ENCODE data around the gene C1QL1. TPM values are rescaled to one million over a fixed set of nuclear protein-coding genes. Genes with fewer than 3 reads are reported as not detected.
A peak's percentile ranks its signal among the peaks of the same experiment; 100 is the strongest.

The C1QL1 gene
- total and polyA plus RNA-seq, 9 of the 15 experiments (the other 6 are each of a cell fraction or from before 2014, with no cell fraction given): 0.07 to 0.12 (median 0.09) TPM; not detected in 6

DNA sequence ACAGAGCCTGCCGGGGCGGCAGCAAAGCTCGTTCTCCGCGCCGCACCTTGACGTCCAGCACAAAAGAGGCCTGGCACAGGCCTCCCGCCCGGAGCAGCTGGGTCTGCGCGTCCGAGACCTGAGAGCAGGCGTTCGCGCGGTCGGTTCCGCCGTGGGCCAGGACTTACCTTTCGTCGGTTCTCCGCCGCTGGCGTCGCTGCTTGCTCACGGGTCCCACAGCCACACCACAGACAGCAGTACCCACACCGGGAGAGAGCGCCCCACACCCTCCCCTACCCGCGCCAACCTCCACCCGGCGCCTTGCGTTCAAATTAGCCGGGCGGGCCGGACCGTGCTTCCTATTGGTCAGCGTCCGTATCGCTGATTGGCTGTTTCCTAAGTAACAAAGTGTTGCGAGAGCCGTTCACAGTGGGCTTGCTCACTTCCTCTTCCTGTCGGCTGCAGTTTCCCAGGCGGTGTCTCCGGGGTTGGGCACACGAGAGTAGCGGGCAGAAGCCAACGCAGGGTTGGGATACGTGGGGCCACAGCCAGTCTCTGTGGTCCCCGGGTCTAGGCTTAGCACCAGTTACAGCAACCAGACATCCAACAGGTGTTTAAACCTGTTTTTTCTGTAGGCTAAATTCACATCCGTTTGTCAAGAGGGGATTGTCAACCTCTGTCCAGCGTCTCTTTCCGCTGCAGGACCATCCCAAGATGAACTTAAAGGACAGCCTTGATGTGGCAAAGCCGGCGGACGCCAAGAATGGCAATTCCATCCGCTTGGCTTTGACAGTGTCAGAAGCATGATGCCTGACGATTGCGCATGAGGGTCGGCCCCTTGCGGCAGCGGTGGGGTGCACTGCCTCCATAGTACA, 20.4 kb downstream of the C1QL1 start, which contains the start of gene KIF18B (continued):
- TF ChIP-seq, protein P1, sequence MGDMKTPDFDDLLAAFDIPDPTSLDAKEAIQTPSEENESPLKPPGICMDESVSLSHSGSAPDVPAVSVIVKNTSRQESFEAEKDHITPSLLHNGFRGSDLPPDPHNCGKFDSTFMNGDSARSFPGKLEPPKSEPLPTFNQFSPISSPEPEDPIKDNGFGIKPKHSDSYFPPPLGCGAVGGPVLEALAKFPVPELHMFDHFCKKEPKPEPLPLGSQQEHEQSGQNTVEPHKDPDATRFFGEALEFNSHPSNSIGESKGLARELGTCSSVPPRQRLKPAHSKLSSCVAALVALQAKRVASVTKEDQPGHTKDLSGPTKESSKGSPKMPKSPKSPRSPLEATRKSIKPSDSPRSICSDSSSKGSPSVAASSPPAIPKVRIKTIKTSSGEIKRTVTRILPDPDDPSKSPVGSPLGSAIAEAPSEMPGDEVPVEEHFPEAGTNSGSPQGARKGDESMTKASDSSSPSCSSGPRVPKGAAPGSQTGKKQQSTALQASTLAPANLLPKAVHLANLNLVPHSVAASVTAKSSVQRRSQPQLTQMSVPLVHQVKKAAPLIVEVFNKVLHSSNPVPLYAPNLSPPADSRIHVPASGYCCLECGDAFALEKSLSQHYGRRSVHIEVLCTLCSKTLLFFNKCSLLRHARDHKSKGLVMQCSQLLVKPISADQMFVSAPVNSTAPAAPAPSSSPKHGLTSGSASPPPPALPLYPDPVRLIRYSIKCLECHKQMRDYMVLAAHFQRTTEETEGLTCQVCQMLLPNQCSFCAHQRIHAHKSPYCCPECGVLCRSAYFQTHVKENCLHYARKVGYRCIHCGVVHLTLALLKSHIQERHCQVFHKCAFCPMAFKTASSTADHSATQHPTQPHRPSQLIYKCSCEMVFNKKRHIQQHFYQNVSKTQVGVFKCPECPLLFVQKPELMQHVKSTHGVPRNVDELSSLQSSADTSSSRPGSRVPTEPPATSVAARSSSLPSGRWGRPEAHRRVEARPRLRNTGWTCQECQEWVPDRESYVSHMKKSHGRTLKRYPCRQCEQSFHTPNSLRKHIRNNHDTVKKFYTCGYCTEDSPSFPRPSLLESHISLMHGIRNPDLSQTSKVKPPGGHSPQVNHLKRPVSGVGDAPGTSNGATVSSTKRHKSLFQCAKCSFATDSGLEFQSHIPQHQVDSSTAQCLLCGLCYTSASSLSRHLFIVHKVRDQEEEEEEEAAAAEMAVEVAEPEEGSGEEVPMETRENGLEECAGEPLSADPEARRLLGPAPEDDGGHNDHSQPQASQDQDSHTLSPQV (IDR thresholded peaks at IDR 0.05): peak; percentile 73
- 0 out of 2 replicates have a peak, but pooled peaks have one; percentile 34 for TF ChIP-seq HDGF (IDR thresholded peaks at IDR 0.05)
- peak; percentile 95 for TF ChIP-seq PHF8 (IDR thresholded peaks at IDR 0.05; ENCODE audit: borderline replicate concordance, low read length)
- TF ChIP-seq, protein P2, sequence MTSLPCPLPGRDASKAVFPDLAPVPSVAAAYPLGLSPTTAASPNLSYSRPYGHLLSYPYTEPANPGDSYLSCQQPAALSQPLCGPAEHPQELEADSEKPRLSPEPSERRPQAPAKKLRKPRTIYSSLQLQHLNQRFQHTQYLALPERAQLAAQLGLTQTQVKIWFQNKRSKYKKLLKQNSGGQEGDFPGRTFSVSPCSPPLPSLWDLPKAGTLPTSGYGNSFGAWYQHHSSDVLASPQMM (CRISPR knock-in tag; IDR thresholded peaks at IDR 0.05): no peak
- peak; percentile 51; the same call in 1 of the 2 replicates for TF ChIP-seq E2F3 (CRISPR knock-in tag; IDR thresholded peaks at IDR 0.05)
- TF ChIP-seq MBD2 (IDR thresholded peaks at IDR 0.05; ENCODE audit: borderline replicate concordance, low read depth): peak; percentile 57; the same call in 1 of the 2 replicates
- TF ChIP-seq, protein P3, sequence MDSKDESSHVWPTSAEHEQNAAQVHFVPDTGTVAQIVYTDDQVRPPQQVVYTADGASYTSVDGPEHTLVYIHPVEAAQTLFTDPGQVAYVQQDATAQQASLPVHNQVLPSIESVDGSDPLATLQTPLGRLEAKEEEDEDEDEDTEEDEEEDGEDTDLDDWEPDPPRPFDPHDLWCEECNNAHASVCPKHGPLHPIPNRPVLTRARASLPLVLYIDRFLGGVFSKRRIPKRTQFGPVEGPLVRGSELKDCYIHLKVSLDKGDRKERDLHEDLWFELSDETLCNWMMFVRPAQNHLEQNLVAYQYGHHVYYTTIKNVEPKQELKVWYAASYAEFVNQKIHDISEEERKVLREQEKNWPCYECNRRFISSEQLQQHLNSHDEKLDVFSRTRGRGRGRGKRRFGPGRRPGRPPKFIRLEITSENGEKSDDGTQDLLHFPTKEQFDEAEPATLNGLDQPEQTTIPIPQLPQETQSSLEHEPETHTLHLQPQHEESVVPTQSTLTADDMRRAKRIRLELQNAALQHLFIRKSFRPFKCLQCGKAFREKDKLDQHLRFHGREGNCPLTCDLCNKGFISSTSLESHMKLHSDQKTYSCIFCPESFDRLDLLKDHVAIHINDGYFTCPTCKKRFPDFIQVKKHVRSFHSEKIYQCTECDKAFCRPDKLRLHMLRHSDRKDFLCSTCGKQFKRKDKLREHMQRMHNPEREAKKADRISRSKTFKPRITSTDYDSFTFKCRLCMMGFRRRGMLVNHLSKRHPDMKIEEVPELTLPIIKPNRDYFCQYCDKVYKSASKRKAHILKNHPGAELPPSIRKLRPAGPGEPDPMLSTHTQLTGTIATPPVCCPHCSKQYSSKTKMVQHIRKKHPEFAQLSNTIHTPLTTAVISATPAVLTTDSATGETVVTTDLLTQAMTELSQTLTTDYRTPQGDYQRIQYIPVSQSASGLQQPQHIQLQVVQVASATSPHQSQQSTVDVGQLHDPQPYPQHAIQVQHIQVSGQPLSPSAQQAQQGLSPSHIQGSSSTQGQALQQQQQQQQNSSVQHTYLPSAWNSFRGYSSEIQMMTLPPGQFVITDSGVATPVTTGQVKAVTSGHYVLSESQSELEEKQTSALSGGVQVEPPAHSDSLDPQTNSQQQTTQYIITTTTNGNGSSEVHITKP (IDR thresholded peaks at IDR 0.05; ENCODE audit: partially characterized antibody): peak; percentile 33
- 0 out of 2 replicates have a peak, but pooled peaks have one; percentile 41 for TF ChIP-seq ZNF311 (CRISPR knock-in tag; IDR thresholded peaks at IDR 0.05)
- peak; percentile 56; the same call in 1 of the 2 replicates for TF ChIP-seq MTA3 (IDR thresholded peaks at IDR 0.05; ENCODE audit: borderline replicate concordance)
- no peak; the same call in 1 of the 2 replicates for TF ChIP-seq NR2C1 (IDR thresholded peaks at IDR 0.05)
- TF ChIP-seq NR2C1 (tag; IDR thresholded peaks at IDR 0.05): peak; percentile 30; the same call in 1 of the 2 replicates
- TF ChIP-seq NR4A1 (CRISPR knock-in tag; IDR thresholded peaks at IDR 0.05): no peak
- TF ChIP-seq NR4A1 (tag; IDR thresholded peaks at IDR 0.05): no peak
- 0 out of 2 replicates have a peak, but pooled peaks have one; percentile 28 for TF ChIP-seq ZNF282 (CRISPR knock-in tag; IDR thresholded peaks at IDR 0.05)
- TF ChIP-seq SMAD1 (IDR thresholded peaks at IDR 0.05; ENCODE audit: low read depth, low read length, partially characterized antibody): peak; percentile 79
- peak; percentile 30; the same call in 1 of the 2 replicates for TF ChIP-seq TOE1 (IDR thresholded peaks at IDR 0.05; ENCODE audit: borderline replicate concordance)
- TF ChIP-seq TOE1 (CRISPR knock-in tag; IDR thresholded peaks at IDR 0.05; ENCODE audit: borderline replicate concordance, low read depth): peak; percentile 79; the same call in 1 of the 2 replicates

Data from K562 (cell line).